OCI-LY3 (cell line): Measurements from ENCODE around the gene PRRC2C.
A peak's percentile ranks its signal among the peaks of the same experiment; 100 is the strongest.
"Not testable (repeated sequence)": the region's sequence is repeated elsewhere in the genome, so short reads cannot be mapped to it uniquely, and the experiment has no call there.

ENCODE experiments used
- H2AFZ ChIP-seq: fragments of 200-600, 300-600 bp; shearing (Covaris generic); 2 replicates; pipeline ENCODE4 v1.6.0; 2014; ENCODE audit warnings: antibody characterized with exemption, low read depth, low read length
- H3K27ac ChIP-seq: fragments of 200-600, 300-600 bp; sonication (generic); 2 replicates; pipeline ENCODE4 v1.5.1; 2014; ENCODE audit warnings: mild to moderate bottlenecking, low read length, moderate library complexity, mixed read lengths
- H3K27me3 ChIP-seq: fragments of 200-600, 300-600 bp; sonication (generic); 2 replicates; pipeline ENCODE4 v1.6.1; 2014; ENCODE audit warnings: low read depth, low read length, mixed read lengths
- H3K36me3 ChIP-seq: fragments of 200-600, 300-600 bp; sonication (generic); replicated peaks from 2 replicates; pipeline ENCODE3; 2014; ENCODE audit warnings: low read depth, low read length, mixed read lengths
- H3K4me1 ChIP-seq: fragments of 300-600, 200-600 bp; sonication (generic); 2 replicates; pipeline ENCODE4 v1.6.1; 2014; ENCODE audit warnings: low read length, mixed read lengths
- H3K4me2 ChIP-seq: fragments of 200-600, 300-600 bp; sonication (generic); 2 replicates; pipeline ENCODE4 v1.6.1; 2014; ENCODE audit warnings: low read length, mixed read lengths
- H3K4me3 ChIP-seq: fragments of 300-600, 200-600 bp; sonication (generic); 2 replicates; pipeline ENCODE4 v1.5.1; 2014; ENCODE audit warnings: antibody characterized with exemption, mild to moderate bottlenecking, low read length, moderate library complexity
- H3K79me2 ChIP-seq: fragments of 300-600, 200-600 bp; shearing (Covaris generic); 2 replicates; pipeline ENCODE4 v1.6.1; 2014; ENCODE audit warnings: mild to moderate bottlenecking, low read length, mixed read lengths
- H3K9ac ChIP-seq: fragments of 300-600, 200-600 bp; shearing (Covaris generic); 2 replicates; pipeline ENCODE4 v1.6.0; 2014; ENCODE audit warnings: mild to moderate bottlenecking, low read length, moderate library complexity
- H3K9me3 ChIP-seq: fragments of 200-600, 300-600 bp; shearing (Covaris generic); 2 replicates; pipeline ENCODE4 v1.6.1; 2014; ENCODE audit warnings: low read length, mixed read lengths; ENCODE audit not compliant: insufficient read depth
- H4K20me1 ChIP-seq: fragments of 200-600, 300-600 bp; sonication (generic); 2 replicates; pipeline ENCODE4 v1.6.1; 2016; ENCODE audit warnings: low read length, mixed read lengths; ENCODE audit not compliant: insufficient read depth
- CTCF ChIP-seq: fragments of 200-600, 300-600 bp; sonication (generic); IDR thresholded peaks from 2 replicates; pipeline ENCODE4 v1.5.1; 2014; ENCODE audit warnings: antibody characterized with exemption, low read length, low read depth
- EZH2phosphoT487 ChIP-seq: fragments of 200-600 bp; shearing (Covaris generic); IDR thresholded peaks from 2 replicates; pipeline ENCODE4 v1.6.1; 2018; ENCODE audit warnings: antibody characterized with exemption, mixed run types, low read depth

The PRRC2C gene

GRCh38 chr1:171606402-171606941 lies 121.1 kb downstream of the PRRC2C start:
- Histone ChIP-seq H3K4me3 (peak overlapping the region; percentile 19; the same call in 1 of the 2 replicates), H3K27ac (peak overlapping the region; percentile 91), H2AFZ (no peak overlapping the region), H3K4me1 (peaks cover 96% of the 10 kb centered on the region), H3K79me2 (no peaks in the 10 kb centered on the region), H3K9me3 (0 out of 2 replicates have a peak, but pooled peaks cover 6% of the 10 kb centered on the region), H4K20me1 (no peaks in the 10 kb centered on the region), H3K27me3 (no peaks in the 10 kb centered on the region), H3K36me3 (peaks cover 27% of the 10 kb centered on the region), H3K9ac (peak overlapping the region; percentile 68), H3K4me2 (peak overlapping the region; percentile 67)
- no peak for TF ChIP-seq CTCF
- no peak for TF ChIP-seq EZH2phosphoT487

- peak overlapping the region; percentile 91 for H3K27ac ChIP-seq
- H3K4me3 ChIP-seq, result no peak overlapping the region; the same call in 1 of the 2 replicates
- peaks cover 27% of the 10 kb centered on the region for H3K36me3 ChIP-seq
- TF ChIP-seq CTCF, result no peak
- no peak for TF ChIP-seq EZH2phosphoT487
- peak overlapping the region; percentile 46 for H3K9ac ChIP-seq
- H3K9me3 ChIP-seq, result 0 out of 2 replicates have a peak, but pooled peaks cover 6% of the 10 kb centered on the region
- peak overlapping the region; percentile 33 for H3K4me2 ChIP-seq
- H3K79me2 ChIP-seq, result 0 out of 2 replicates have a peak, but pooled peaks cover 3% of the 10 kb centered on the region
- no peaks in the 10 kb centered on the region for H4K20me1 ChIP-seq
- H2AFZ ChIP-seq, result no peak overlapping the region
- H3K27me3 ChIP-seq, result no peaks in the 10 kb centered on the region
- peaks cover 97% of the 10 kb centered on the region for H3K4me1 ChIP-seq
Observed at GRCh38 chr1:171610385-171610784, 125.1 kb downstream of the PRRC2C start.

- Histone ChIP-seq H3K27me3 (no peaks in the 10 kb centered on the region), H3K36me3 (peaks cover 27% of the 10 kb centered on the region), H3K79me2 (0 out of 2 replicates have a peak, but pooled peaks cover 3% of the 10 kb centered on the region), H3K4me3 (no peak overlapping the region), H3K9ac (peak overlapping the region; percentile 45; the same call in 1 of the 2 replicates), H3K9me3 (0 out of 2 replicates have a peak, but pooled peaks cover 6% of the 10 kb centered on the region), H3K4me2 (peak overlapping the region; percentile 33), H3K27ac (peak overlapping the region; percentile 91), H3K4me1 (peaks cover 97% of the 10 kb centered on the region), H2AFZ (no peak overlapping the region), H4K20me1 (no peaks in the 10 kb centered on the region)
- TF ChIP-seq EZH2phosphoT487, result no peak
- no peak for TF ChIP-seq CTCF
Observed at GRCh38 chr1:171611306-171611705, 126.0 kb downstream of the PRRC2C start.

- Histone ChIP-seq H3K9me3 (0 out of 2 replicates have a peak, but pooled peaks cover 6% of the 10 kb centered on the region), H3K27me3 (no peaks in the 10 kb centered on the region), H3K4me3 (no peak overlapping the region), H4K20me1 (no peaks in the 10 kb centered on the region), H3K4me2 (no peak overlapping the region), H3K9ac (peak overlapping the region; percentile 84; the same call in 1 of the 2 replicates), H3K4me1 (peaks cover 97% of the 10 kb centered on the region), H3K79me2 (0 out of 2 replicates have a peak, but pooled peaks cover 3% of the 10 kb centered on the region), H3K27ac (peak overlapping the region; percentile 96), H3K36me3 (peaks cover 17% of the 10 kb centered on the region), H2AFZ (no peak overlapping the region)
- TF ChIP-seq CTCF (no peak), EZH2phosphoT487 (no peak)
Observed at GRCh38 chr1:171613282-171613681, 128.0 kb downstream of the PRRC2C start.

GRCh38 chr1:171615122-171615906 lies 130.0 kb downstream of the PRRC2C start:
- 0 out of 2 replicates have a peak overlapping the region, but pooled peaks have one; percentile 42 for H2AFZ ChIP-seq

More at GRCh38 chr1:171615122-171615906, 130.0 kb downstream of the PRRC2C start:
- Histone ChIP-seq H3K27ac (peak overlapping the region; percentile 96), H3K9ac (peak overlapping the region; percentile 84), H3K4me3 (peak overlapping the region; percentile 16; the same call in 1 of the 2 replicates), H3K4me2 (peak overlapping the region; percentile 65), H3K4me1 (peaks cover 83% of the 10 kb centered on the region)
- not testable (repeated sequence) for H4K20me1 ChIP-seq, H3K9me3 ChIP-seq, H3K36me3 ChIP-seq, H3K79me2 ChIP-seq, H3K27me3 ChIP-seq
